ENCODE results near the gene NUBP2.

- TF ChIP-seq CTCF (IDR thresholded peaks at IDR 0.05) (no peak), EP300 (IDR thresholded peaks at IDR 0.05) (no peak), RNF2 (IDR thresholded peaks at IDR 0.05; ENCODE audit: borderline replicate concordance, low read depth) (no peak), RFX5 (IDR thresholded peaks at IDR 0.05) (no peak), CHD2 (IDR thresholded peaks at IDR 0.05; ENCODE audit: low read length, partially characterized antibody) (no peak), JUNB (IDR thresholded peaks at IDR 0.05) (no peak), POLR2A (IDR thresholded peaks at IDR 0.05; ENCODE audit: low read length) (no peak), ESRRA (IDR thresholded peaks at IDR 0.05; ENCODE audit: borderline replicate concordance, low read length) (no peak), PBX3 (IDR thresholded peaks at IDR 0.05) (no peak), E2F6 (IDR thresholded peaks at IDR 0.05; ENCODE audit: borderline replicate concordance, low read depth) (no peak), ZSCAN20 (CRISPR knock-in tag; IDR thresholded peaks at IDR 0.05) (no peak)
Measured at GRCh38 chr16:1776672-1776955, 6.1 kb upstream of the NUBP2 start.

All from A549 (cell line).